Astrocyte of the spinal cord (primary cell): ENCODE results near the gene IZUMO1.

Source experiments
- DNase-seq: peaks from one replicate; pipeline ENCODE4 v3.0.0; 2011; ENCODE audit warnings: low read depth, low spot score
- H3K4me3 ChIP-seq: 2 replicates; pipeline ENCODE4 v1.5.1; 2011; ENCODE audit warnings: low read depth, mild to moderate bottlenecking, low read length, moderate library complexity
- CTCF ChIP-seq: IDR thresholded peaks from 2 replicates; pipeline ENCODE4 v1.5.1; 2012; ENCODE audit warnings: low read depth, mild to moderate bottlenecking, low read length, inconsistent platforms
- in situ Hi-C: cut with HindIII; loops from 2 replicates; pipeline ENCODE4 v1.10.0; 2017; ENCODE audit warnings: low sequenced_read_pairs

Gene IZUMO1

GRCh38 chr19:48757089-48757675 is 10.5 kb upstream of the IZUMO1 start:
- no peak for DNase-seq
- TF ChIP-seq CTCF, result no peak
- in situ Hi-C loops, result no loop called here
- no peak overlapping the region for H3K4me3 ChIP-seq

DNA sequence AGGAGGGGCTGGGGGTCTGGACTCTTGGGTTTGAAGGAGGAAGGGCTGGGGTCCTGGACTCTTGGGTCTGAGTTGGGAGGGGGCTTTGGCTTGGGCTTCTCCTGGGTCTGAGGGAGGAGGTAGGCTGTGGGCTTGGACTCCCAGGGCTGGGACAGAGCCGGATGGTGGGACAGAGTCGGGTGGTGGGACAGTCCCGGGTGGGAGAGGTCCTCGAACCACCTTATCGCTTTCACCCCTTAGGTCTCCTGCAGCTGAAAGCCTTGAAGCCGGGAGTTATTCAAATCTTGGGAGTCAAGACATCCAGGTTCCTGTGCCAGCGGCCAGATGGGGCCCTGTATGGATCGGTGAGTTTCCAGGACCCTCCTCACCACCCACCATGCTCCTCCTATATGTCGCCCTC is 10.0 kb upstream of the IZUMO1 start:
- in situ Hi-C loops, result no loop called here
- TF ChIP-seq CTCF, result no peak
- DNase-seq, result no peak
- H3K4me3 ChIP-seq, result no peak overlapping the region

DNA sequence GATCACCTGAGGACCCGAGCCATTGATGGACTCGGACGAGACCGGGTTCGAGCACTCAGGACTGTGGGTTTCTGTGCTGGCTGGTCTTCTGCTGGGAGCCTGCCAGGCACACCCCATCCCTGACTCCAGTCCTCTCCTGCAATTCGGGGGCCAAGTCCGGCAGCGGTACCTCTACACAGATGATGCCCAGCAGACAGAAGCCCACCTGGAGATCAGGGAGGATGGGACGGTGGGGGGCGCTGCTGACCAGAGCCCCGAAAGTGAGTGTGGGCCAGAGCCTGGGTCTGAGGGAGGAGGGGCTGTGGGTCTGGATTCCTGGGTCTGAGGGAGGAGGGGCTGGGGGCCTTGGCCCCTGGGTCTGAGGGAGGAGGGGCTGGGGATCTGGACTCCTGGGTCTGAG is 9.5 kb upstream of the IZUMO1 start:
- in situ Hi-C loops, result no loop called here
- no peak for TF ChIP-seq CTCF

DNA sequence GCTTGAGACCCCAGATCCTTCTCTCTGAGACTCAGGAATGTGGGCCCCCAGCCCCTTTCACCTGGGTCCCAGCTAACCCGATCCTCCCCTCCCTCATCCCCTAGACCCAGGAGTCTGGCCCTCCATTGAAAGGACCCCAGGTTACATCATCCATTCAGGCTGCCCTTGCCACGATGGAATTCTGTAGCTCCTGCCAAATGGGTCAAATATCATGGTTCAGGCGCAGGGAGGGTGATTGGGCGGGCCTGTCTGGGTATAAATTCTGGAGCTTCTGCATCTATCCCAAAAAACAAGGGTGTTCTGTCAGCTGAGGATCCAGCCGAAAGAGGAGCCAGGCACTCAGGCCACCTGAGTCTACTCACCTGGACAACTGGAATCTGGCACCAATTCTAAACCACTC is 9.1 kb upstream of the IZUMO1 start:
- DNase-seq, result no peak
- in situ Hi-C loops, result no loop called here
- no peak for TF ChIP-seq CTCF
- no peak overlapping the region for H3K4me3 ChIP-seq

More for the DNA sequence above, 9.5 kb upstream of the IZUMO1 start:
- no peak for DNase-seq
- no peak overlapping the region for H3K4me3 ChIP-seq

GRCh38 chr19:48755084-48755641 is 8.5 kb upstream of the IZUMO1 start, which contains the start of gene FGF21:
Gene FGF21 (plus strand): TSS chr19:48755524. CDS start chr19:48756237, 713 bp downstream.
- DNase-seq, result no peak
- no peak within 1 kb of the TSS for H3K4me3 ChIP-seq
- no peak for TF ChIP-seq CTCF
- in situ Hi-C loops, result no loop called here

- in situ Hi-C loops, result no loop called here
- H3K4me3 ChIP-seq, result peak within 1 kb of the TSS; percentile 14
- DNase-seq, result no peak
- no peak for TF ChIP-seq CTCF
Observed at GRCh38 chr19:48752496-48753365, 6.0 kb upstream of the IZUMO1 start, which contains the start of gene FUT1. Gene FUT1 (minus strand): TSS chr19:48752641. CDS start chr19:48751281, 1,360 bp downstream.
